ENCODE data around the gene SASH1.

DNA sequence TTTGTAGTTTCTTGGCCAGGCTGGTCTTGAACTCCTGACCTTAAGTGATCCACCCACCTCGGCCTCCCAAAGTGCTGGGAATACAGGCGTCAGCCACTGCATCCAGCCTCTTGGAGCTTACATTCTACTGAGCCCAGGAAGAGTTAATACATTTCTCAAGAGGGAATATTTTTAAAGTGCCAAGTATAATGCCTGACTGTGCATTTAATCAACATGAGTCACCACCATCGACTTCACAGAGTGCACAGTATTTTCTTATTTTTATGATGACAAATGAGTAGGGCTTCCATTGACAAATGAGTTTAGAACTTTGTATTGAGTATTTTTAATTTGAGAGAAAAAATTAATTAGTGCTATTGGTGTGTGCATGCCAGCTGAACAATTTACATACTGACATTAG is 72.2 kb downstream of the SASH1 start:
- TF ChIP-seq, protein P1, sequence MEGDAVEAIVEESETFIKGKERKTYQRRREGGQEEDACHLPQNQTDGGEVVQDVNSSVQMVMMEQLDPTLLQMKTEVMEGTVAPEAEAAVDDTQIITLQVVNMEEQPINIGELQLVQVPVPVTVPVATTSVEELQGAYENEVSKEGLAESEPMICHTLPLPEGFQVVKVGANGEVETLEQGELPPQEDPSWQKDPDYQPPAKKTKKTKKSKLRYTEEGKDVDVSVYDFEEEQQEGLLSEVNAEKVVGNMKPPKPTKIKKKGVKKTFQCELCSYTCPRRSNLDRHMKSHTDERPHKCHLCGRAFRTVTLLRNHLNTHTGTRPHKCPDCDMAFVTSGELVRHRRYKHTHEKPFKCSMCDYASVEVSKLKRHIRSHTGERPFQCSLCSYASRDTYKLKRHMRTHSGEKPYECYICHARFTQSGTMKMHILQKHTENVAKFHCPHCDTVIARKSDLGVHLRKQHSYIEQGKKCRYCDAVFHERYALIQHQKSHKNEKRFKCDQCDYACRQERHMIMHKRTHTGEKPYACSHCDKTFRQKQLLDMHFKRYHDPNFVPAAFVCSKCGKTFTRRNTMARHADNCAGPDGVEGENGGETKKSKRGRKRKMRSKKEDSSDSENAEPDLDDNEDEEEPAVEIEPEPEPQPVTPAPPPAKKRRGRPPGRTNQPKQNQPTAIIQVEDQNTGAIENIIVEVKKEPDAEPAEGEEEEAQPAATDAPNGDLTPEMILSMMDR (IDR thresholded peaks at IDR 0.05; ENCODE audit: control extremely low read depth in 1 of 3, insufficient read depth in 1 of 3, low read depth in 1 of 3, low read length in 3 of 3), result no peak
- TF ChIP-seq YY1 (IDR thresholded peaks at IDR 0.05; ENCODE audit: low read depth, low read length) (no peak), KDM1A (IDR thresholded peaks at IDR 0.05; ENCODE audit: borderline replicate concordance, low read length) (no peak), TBP (IDR thresholded peaks at IDR 0.05; ENCODE audit: low read depth, low read length) (no peak), BRCA1 (IDR thresholded peaks at IDR 0.05; ENCODE audit: low read depth, low read length) (no peak), CHD2 (IDR thresholded peaks at IDR 0.05; ENCODE audit: low read length) (no peak), POLR2A (IDR thresholded peaks at IDR 0.05; ENCODE audit: control extremely low read depth in 1 of 2, low read depth in 2 of 2, low read length in 2 of 2) (no peak), CEBPB (IDR thresholded peaks at IDR 0.05; ENCODE audit: low read depth, low read length) (no peak), EGR1 (IDR thresholded peaks at IDR 0.05; ENCODE audit: borderline replicate concordance, low read depth, low read length) (no peak), POLR2AphosphoS5 (IDR thresholded peaks at IDR 0.05; ENCODE audit: low read depth, low read length) (no peak), NRF1 (IDR thresholded peaks at IDR 0.05; ENCODE audit: low read depth, low read length) (no peak), CREB1 (IDR thresholded peaks at IDR 0.05) (no peak), EP300 (IDR thresholded peaks at IDR 0.05; ENCODE audit: borderline replicate concordance in 1 of 2, low read depth in 2 of 2, low read length in 2 of 2) (no peak), RAD21 (IDR thresholded peaks at IDR 0.05 in 1 of 2, conservative IDR thresholded peaks at IDR 0.05 in 1 of 2; ENCODE audit: low read depth in 2 of 2, low read length in 2 of 2) (no peak)

Measured in H1 (cell line).